Endothelial cell of umbilical vein (primary cell): ENCODE results near the gene NUP58.

Experiments used
- CTCF ChIP-seq, 2 donors: IDR thresholded peaks; 1 replicate in 1 of 2; 2 replicates in 1 of 2; pipeline ENCODE4 v1.5.1; 2011; ENCODE audit warnings: low read length in 2 of 2, mild to moderate bottlenecking in 2 of 2, moderate library complexity in 2 of 2, control low read depth in 1 of 2, inconsistent platforms in 1 of 2, low read depth in 1 of 2; ENCODE audit not compliant: insufficient read depth in 1 of 2; ENCODE audit errors: extremely low read depth in 1 of 2
- EZH2 ChIP-seq: IDR thresholded peaks from 2 replicates; pipeline ENCODE4 v1.6.1; 2012; ENCODE audit warnings: borderline replicate concordance, low read depth, mild to moderate bottlenecking, moderate library complexity, low read length, inconsistent platforms; ENCODE audit not compliant: severe bottlenecking
- FOS ChIP-seq: IDR thresholded peaks from 2 replicates; pipeline ENCODE4 v1.6.1; 2011; ENCODE audit warnings: mild to moderate bottlenecking, low read length, moderate library complexity, borderline replicate concordance; ENCODE audit not compliant: insufficient read depth
- JUN ChIP-seq: IDR thresholded peaks from 2 replicates; pipeline ENCODE4 v1.6.1; 2011; ENCODE audit warnings: borderline replicate concordance, low read depth; ENCODE audit not compliant: insufficient read length, insufficient read depth
- MYC ChIP-seq: IDR thresholded peaks from one replicate; pipeline ENCODE4 v1.6.1; 2011; ENCODE audit warnings: mild to moderate bottlenecking, low read depth, low read length
- POLR2A ChIP-seq: IDR thresholded peaks from 2 replicates; pipeline ENCODE4 v1.6.1; 2012; ENCODE audit warnings: low read depth, mild to moderate bottlenecking, control low read depth, low read length
- POLR2AphosphoS5 ChIP-seq: IDR thresholded peaks from 2 replicates; pipeline ENCODE4 v1.6.1; 2012; ENCODE audit warnings: low read depth, mild to moderate bottlenecking, control low read depth, low read length, moderate library complexity; ENCODE audit not compliant: insufficient read depth

GRCh38 chr13:25329706-25330105, 28.3 kb downstream of the NUP58 start:
- no peak for TF ChIP-seq CTCF (IDR thresholded peaks at IDR 0.05; ENCODE audit: extremely low read depth in 1 of 2, insufficient read depth in 1 of 2, low read depth in 1 of 2, low read length in 2 of 2)
- TF ChIP-seq MYC: no peak
- no peak for TF ChIP-seq POLR2A
- TF ChIP-seq POLR2AphosphoS5: no peak
- no peak for TF ChIP-seq EZH2
- no peak for TF ChIP-seq JUN
- TF ChIP-seq FOS: no peak
